Activated CD8-positive, alpha-beta memory T cell treated with anti-CD3 and anti-CD28 coated beads, Interleukin-2, amount 50 U/mL, for 24 hours (primary cell): ENCODE data around the gene SRPRB.

ENCODE experiments used
- DNase-seq: peaks from one replicate; pipeline ENCODE4 v3.0.0-alpha.2; 2020; ENCODE audit errors: extremely low read depth

SRPRB gene

GRCh38 chr3:133840767-133841166 is 35.2 kb downstream of the SRPRB start:
- DNase-seq = no peak

- DNase-seq = no peak
Observed at GRCh38 chr3:133841196-133841595, 35.6 kb downstream of the SRPRB start.

GRCh38 chr3:133842158-133842557 is 36.5 kb downstream of the SRPRB start:
- DNase-seq = no peak

- DNase-seq = no peak
Observed at GRCh38 chr3:133843634-133844033, 38.0 kb downstream of the SRPRB start.

- no peak for DNase-seq
Observed at GRCh38 chr3:133845127-133845526, 39.5 kb downstream of the SRPRB start.

DNA sequence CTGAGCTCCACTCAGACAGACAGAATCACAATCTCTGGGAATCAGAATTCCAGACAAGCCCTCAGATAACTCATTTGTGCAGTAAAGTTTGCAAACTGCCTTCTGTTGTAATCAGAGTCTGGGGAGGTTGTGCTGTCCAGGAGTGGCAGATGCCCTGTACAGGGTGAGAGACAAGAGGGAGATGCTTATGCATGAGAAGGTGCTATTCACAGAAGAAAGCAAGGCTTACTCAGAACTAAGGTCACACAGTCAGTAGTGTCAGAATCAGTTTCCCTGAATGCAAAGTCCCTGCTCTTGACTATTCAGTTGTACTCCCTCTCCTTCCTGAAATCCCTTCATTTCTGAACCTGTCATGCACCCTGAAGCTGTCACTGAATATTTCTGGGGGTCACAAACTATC is 43.7 kb downstream of the SRPRB start:
- no peak for DNase-seq

- DNase-seq = no peak
Observed at GRCh38 chr3:133850034-133850433, 44.4 kb downstream of the SRPRB start.

DNA sequence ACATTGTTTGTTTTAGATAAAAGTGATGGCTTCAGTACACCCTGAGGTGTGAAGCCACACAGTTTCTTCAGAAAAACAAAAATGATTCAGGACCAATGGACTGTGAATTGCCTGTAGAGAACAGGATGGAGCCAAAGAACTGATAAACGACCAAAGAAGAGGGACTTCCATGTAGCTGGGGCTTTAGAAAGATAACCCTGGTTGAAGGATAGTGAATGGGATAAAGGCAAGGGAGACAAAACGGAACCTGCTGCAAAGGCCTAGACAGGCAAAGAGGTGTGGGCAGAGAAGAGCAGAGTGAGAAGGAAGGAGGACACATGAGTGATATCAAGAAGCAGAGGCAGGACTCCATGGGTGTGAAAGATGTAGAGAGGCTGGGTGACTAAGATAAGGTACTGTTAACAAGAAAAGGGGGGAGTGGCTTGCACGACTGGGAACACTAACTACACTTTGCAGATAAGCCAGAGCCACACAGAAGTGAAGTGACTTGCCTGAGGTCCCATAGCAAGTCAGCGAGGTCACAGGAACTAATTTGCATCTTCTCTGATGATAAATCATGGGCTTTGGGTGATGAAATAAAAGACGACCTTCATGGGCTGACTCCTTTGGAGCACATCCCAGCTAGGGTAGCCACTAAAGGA is 45.8 kb downstream of the SRPRB start:
- DNase-seq = no peak

GRCh38 chr3:133851931-133852330 is 46.3 kb downstream of the SRPRB start:
- no peak for DNase-seq

DNA sequence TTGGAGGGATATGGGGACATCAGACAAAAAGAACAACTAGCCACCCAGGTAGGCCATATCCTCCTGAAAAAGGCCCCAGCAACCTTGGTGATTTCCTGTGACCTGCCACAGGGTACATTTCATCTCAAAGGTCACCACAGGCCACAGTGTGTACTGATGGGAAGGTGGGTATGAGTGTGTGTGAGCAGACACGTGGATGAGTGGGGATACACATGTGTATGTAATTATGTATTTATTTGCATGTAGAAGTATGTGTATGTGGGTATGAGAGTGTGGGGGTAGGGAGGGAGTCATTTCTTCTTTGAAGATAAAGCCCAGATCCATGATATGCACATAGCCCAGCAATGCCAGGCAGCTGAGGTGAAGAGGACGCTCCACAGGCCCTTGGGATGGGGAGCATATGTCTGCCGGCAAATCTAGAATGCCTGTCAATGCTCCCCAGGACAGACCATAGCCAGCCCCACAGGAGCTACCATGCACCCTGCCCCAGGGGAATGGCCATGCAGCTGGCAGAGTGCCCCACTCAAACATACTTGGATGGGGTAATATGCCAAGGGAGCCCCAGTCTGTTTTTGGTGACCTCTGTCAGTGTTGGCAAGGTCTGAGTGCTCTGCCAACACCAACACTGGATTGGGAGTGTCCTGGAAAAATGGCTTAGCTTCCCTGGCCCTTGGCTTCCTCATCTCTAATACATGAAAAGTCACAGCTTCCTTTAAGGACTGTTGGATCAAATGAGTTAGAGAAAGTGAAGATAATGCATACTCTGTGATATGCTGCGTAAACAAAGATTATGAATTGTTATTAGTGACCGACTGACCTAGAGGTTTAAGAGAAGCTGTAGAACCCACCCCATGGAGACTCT is 47.7 kb downstream of the SRPRB start:
- no peak for DNase-seq

- no peak for DNase-seq
Observed at GRCh38 chr3:133853925-133854227, 48.3 kb downstream of the SRPRB start.

- no peak for DNase-seq
Observed at GRCh38 chr3:133854264-133855001, 48.8 kb downstream of the SRPRB start.

DNA sequence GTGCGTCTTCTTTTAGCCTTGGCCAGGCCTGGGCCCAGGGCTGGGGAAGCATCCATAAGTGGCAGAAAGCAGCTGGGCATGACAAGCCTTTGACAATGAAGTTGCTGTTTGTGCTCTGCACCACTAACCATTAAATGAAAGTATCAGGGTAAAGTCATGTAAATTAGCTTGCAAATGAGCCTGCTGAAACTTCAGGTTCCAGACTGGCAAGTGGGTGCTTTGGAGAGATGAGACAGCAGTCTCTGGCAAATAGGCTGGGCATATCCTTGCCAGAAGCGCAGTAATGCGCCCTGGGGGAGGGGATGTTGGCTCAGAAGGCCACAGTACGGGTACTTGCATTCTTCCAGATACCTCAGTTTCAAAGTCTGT is 49.4 kb downstream of the SRPRB start:
- DNase-seq = no peak

DNA sequence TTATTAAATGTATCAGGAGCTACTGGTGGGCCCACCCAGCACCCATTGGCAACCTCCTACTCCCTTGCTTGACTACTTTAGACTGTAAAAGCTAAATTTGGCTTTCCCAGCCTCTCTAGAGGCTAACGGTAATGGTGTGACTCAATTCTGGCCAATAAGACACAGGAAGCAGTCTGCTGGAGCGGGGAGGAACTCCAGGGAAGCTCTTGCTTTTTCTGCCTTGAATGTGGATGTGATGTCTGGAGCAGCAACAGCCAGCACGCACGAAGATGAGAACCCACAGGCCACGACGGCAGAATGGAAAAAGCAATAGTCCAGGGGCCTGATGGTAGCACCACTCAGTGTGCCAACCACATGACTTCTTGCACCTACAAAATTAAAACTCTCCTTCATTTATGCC is 50.2 kb downstream of the SRPRB start:
- DNase-seq = no peak

GRCh38 chr3:133856316-133856715 is 50.7 kb downstream of the SRPRB start:
- no peak for DNase-seq

- DNase-seq = no peak
Observed at GRCh38 chr3:133857767-133858166, 52.2 kb downstream of the SRPRB start.

DNA sequence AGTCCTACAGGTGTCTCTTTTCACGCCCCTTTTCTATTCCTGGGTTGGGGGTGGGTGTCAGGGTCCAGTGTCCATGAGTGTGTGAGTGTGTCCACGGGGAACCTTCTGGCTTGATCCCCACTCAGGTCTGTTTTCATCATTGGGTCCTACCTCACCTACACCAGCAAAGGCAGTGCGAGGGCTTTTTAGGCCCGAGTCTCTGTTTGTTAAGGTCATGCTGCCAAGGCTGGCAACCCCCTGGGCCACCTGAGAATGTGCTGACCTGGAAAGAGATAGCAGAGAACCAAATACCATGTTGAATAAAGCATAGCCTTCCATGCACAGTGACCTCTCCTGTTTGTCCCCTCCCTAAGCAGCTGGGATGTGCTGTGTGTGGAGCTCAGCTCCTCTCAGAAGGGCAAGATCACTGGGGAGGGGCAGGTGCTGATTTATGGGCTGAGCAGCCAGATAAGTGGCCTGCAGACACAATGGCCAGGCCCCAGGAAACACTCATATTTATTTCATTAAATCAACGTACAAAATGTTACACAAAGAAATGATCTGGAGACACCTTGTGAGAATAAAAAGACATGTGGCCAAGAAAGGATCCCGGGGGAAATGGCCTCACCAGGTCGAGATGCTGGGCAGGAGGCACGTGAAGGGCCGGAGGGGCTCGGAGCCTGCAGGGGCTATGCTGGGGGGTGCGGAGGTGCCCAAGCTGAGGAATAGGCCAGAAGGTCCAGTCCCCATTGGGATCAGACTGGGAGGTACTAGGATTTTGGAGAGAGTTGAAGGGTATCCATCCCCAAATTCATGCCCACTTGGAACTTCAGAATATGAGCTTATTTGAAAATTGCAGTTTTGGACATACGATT is 54.0 kb downstream of the SRPRB start:
- DNase-seq = no peak

- no peak for DNase-seq
Observed at GRCh38 chr3:133860519-133860918, 54.9 kb downstream of the SRPRB start.

DNA sequence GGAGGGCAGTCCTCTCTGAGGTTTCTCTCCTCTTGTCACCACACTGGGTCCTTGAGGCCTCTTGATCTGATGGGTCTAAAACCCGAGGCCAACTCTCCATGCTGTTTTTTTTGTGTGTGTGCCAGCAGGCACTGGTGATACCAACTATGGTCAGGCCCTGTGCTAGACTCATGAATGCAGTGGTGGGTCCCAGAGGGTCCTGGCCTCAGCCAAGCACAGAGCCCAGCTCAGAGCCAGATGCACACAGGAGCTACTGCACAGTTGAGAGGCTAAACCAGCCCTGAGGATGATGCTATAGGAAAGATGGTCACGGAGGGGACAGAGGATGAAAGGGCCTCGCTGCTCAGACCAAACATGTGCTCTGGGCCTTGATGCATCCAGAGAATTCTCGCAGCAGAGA is 56.5 kb downstream of the SRPRB start:
- no peak for DNase-seq

- DNase-seq = no peak
Observed at GRCh38 chr3:133863911-133864310, 58.3 kb downstream of the SRPRB start.

DNA sequence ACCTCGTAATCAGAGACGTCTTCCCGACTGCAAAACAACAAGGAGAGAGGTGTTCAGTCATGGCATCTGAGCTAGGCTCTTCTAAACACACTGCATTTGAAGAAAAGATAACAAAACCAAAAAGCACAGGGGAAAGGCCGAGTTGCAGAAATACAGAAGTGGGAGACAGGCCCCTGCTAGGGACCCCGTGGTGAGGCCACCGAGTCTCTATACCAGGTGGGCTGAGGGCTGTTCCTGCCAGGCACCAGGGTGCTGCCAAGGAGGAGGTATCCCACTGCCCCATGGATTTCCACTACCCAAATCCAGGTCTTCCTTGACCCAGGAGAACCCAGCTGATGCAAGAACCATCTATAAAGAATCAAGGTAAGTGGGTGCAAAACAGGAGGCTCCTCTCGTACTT is 59.0 kb downstream of the SRPRB start:
- no peak for DNase-seq
